Embryonic facial prominence (tissue), 1 donor: ENCODE results near the gene CRABP2.

Experiments
- DNase-seq: peaks from one replicate; pipeline ENCODE4 v3.0.0-alpha.2; 2016; ENCODE audit errors: extremely low spot score

CRABP2 gene

GRCh38 chr1:156655151-156655903 is 50.1 kb downstream of the CRABP2 start:
- no peak for DNase-seq

DNA sequence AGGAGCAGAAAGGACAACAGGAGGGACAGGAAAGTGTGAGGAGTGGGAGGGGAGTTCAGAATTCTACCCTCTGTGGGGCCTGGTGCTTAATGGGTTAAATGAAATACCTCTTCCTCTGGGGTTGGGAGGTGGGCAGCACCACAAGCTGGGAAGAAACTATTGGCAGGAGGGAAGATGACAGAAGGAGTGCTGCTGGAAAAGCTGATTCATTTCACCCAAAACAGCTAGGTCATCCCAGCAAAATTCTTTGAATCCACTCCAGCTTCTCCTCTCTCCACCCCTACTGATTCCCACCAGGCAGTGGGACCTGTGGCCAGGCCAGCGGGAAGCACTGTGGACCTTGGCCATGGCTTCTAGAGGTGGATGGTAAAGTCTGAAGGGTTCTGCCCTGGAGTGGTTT is 50.7 kb downstream of the CRABP2 start:
- no peak for DNase-seq

DNA sequence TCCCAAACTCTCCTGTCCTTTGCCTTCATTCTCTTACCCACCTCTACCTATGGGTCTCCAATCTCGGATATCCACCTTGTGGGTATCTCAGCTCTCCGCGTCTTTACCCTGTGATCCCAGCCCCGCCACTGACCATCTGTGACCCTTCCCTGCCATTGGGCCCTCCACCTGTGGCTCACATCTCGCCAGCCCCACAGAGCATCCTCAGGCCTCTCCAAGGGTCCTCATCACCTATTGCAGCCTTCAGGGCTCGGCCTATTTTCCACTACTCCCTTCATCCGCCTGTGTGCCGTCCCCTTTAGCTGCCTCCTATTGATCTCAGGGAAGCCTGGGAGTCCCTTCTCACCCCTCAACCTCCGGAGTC is 52.4 kb downstream of the CRABP2 start:
- DNase-seq: no peak

DNA sequence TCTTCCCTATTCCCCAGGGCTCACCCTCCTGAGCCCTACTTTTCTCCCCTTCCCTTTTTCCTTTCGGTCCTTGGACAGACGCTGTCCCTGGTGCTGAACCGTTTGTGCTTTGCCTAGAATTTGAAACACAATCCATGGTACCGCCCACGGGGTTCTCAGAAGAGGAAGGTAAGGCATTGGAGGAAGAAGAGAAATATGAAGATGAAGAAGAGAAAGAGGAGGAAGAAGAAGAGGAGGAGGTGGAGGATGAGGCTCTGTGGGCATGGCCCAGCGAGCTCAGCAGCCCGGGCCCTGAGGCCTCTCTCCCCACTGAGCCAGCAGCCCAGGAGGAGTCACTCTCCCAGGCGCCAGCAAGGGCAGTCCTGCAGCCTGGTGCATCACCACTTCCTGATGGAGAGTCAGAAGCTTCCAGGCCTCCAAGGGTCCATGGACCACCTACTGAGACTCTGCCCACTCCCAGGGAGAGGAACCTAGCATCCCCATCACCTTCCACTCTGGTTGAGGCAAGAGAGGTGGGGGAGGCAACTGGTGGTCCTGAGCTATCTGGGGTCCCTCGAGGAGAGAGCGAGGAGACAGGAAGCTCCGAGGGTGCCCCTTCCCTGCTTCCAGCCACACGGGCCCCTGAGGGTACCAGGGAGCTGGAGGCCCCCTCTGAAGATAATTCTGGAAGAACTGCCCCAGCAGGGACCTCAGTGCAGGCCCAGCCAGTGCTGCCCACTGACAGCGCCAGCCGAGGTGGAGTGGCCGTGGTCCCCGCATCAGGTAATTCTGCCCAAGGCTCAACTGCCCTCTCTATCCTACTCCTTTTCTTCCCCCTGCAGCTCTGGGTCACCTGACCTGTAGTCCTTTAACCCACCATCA is 53.0 kb downstream of the CRABP2 start:
- DNase-seq: no peak
